Suprapubic skin (tissue), 3 donors: ENCODE measurements around the gene LOXHD1.

ENCODE experiments used
- CTCF ChIP-seq, 2 donors: fragments of 200-600 bp in 1 of 2; fragments of 450-650 bp in 1 of 2; sonication (generic) in 1 of 2; IDR thresholded peaks; one replicate each; pipeline ENCODE4 v1.5.1; 2016 to 2019; ENCODE audit warnings: antibody characterized with exemption in 2 of 2, mild to moderate bottlenecking in 1 of 2, moderate library complexity in 1 of 2
- EP300 ChIP-seq: sonication (generic); formaldehyde crosslinking; IDR thresholded peaks from one replicate; pipeline ENCODE4 v1.6.1; 2017; ENCODE audit warnings: antibody characterized with exemption
- POLR2A ChIP-seq, 2 donors: fragments of 450-650 bp; IDR thresholded peaks; one replicate each; pipeline ENCODE4 v1.6.1; 2017; ENCODE audit warnings: antibody characterized with exemption in 2 of 2, mild to moderate bottlenecking in 2 of 2, moderate library complexity in 2 of 2

GRCh38 chr18:46630991-46631390 is 26.0 kb downstream of the LOXHD1 start:
- no peak for TF ChIP-seq CTCF (IDR thresholded peaks at IDR 0.05)
- no peak for TF ChIP-seq EP300
- TF ChIP-seq POLR2A (IDR thresholded peaks at IDR 0.05) = no peak
